Ovary (tissue), 9 donors: Measurements from ENCODE around the gene TMEM214. TPM values are rescaled to one million over a fixed set of nuclear protein-coding genes. Genes with fewer than 3 reads are reported as not detected.
A peak's percentile ranks its signal among the peaks of the same experiment; 100 is the strongest.

ENCODE experiments used
- DNase-seq, 5 donors: peaks; one replicate each; pipeline ENCODE4 v3.0.0-alpha.2; 2019 to 2020
- H3K27ac ChIP-seq, 2 donors: fragments of 200-600 bp; one replicate each; pipeline versions ENCODE4 v1.5.1 to v1.8.0; 2019 to 2022
- H3K27me3 ChIP-seq: fragments of 200-600 bp; one replicate; pipeline ENCODE4 v1.8.0; 2022
- H3K36me3 ChIP-seq: fragments of 200-600 bp; sonication (generic); one replicate; pipeline ENCODE4 v1.5.1; 2019
- H3K4me1 ChIP-seq: one replicate; pipeline ENCODE4 v1.8.1; 2013; ENCODE audit warnings: mild to moderate bottlenecking, moderate library complexity; ENCODE audit not compliant: insufficient read depth
- H3K4me3 ChIP-seq: fragments of 200-600 bp; sonication (generic); one replicate; pipeline ENCODE4 v1.5.1; 2017
- H3K9me3 ChIP-seq, 2 donors: fragments of 200-600 bp in 1 of 2; sonication (generic) in 1 of 2; one replicate each; pipeline versions ENCODE4 v1.5.1 to v1.8.1; 2013 to 2019; ENCODE audit warnings: mild to moderate bottlenecking in 1 of 2, moderate library complexity in 1 of 2
- CTCF ChIP-seq, 3 donors: fragments of 450-650 bp in 2 of 3; fragments of 200-600 bp in 1 of 3; IDR thresholded peaks; one replicate each; pipeline versions ENCODE4 v1.5.1 to v1.8.0; 2016 to 2022; ENCODE audit warnings: antibody characterized with exemption in 3 of 3, mild to moderate bottlenecking in 1 of 3
- EP300 ChIP-seq: sonication (generic); formaldehyde crosslinking; IDR thresholded peaks from one replicate; pipeline ENCODE4 v1.6.1; 2017; ENCODE audit warnings: antibody characterized with exemption
- POLR2A ChIP-seq: fragments of 450-650 bp; IDR thresholded peaks from one replicate; pipeline ENCODE4 v1.6.1; 2017; ENCODE audit warnings: antibody characterized with exemption, mild to moderate bottlenecking, moderate library complexity
- WGBS, 3 donors: extraction: QIAGEN DNeasy Blood & Tissue Kit in 1 of 3; methylation state at CpG; one replicate each; pipeline versions ENCODE4 v1.1.5 to v1.1.7; 2013 to 2017; 5-methylcytosine and 5-hydroxymethylcytosine counted together
- intact Hi-C, 4 donors: fragments of 100-400 bp; cut with DNase I; formaldehyde crosslinking; loops; one replicate each; pipeline versions ENCODE4 v1.11.0 to v1.15.1; 2022 to 2023
- polyA plus RNA-seq, 2 donors: library from polyadenylated mRNA; stranded (reverse); fragments of 200-250 nt in 1 of 2; fragments of 350-450 nt in 1 of 2; fragmentation: Illumina TruSeq in 1 of 2; extraction: RNeasy Lipid Tissue Mini Kit (QIAGEN cat#74804) in 1 of 2; gene quantifications; one replicate each; pipeline ENCODE4 v1.2.3, GENCODE V29; 2013 to 2014
- total RNA-seq, 7 donors: library from RNA; depleted of rRNA in 2 of 7; stranded (reverse); fragments of >200 nt in 2 of 7; fragmentation: NEBNext Ultra II Directional in 3 of 7; extraction: Animal tissue kit (Norgen Biotek cat#: 25700) in 3 of 7; gene quantifications; one replicate each; pipeline versions ENCODE4 v1.1.0 to v1.2.4, GENCODE V29; 2016 to 2023
- donor health status: DM: no; HTN: no; CAD: no; lungs with moderate emphysema.
- donor health status: DM: no; HTN: no; CAD: no.
- donor health status: Bipolar disorder and iron deficiency.
- donor health status: DM: yes; HTN: yes; CAD: no.
- donor health status: DM: no; HTN: no; CAD: no.
- donor health status: DM: yes; HTN: yes; CAD: no.

The TMEM214 gene
- total and polyA plus RNA-seq, 9 donors: 26.5 to 101 (median 67.1) TPM

DNA sequence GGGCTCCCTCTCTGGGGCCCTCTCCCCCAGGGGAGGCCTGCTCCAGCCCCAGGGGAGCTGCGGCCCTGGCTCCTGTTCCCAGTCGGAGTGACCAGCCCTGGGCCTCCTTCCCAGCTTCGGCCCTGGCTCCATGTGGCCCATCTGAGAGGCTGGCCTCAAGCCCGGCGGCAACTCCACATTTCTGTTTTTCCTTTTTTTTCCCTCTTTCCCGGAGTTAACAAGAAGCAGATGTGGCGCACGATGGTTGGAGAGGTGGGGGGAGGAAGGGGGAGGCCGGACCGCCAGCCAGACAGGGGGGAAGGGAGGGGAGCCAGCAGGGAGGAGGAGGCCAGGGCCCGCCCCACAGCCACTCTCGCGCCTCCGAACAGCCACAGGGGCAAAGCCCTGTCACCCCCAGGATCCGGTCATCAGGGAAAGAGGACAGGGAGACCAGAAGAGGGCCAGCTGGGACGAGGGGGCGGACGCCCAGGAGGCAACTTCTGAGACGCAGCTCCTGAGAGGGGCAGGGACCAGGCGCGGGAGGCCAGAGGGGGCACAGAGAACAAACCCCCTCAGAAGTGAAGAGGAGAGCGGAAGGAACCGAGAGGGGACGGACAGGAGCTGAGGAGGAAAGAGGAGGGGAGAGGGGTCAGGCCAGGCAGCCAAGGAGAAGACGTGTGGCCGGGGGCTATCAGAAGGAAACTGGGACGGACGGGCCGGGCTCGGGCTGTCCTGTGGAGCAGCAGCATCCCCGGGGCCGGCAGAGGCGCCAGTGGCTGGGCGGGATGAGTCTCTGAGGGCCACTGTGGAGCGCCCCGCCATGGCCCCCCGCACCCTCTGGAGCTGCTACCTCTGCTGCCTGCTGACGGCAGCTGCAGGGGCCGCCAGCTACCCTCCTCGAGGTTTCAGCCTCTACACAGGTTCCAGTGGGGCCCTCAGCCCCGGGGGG, 45.8 kb downstream of the TMEM214 start, which contains the start of gene EMILIN1:
EMILIN1 (plus strand) TSS at position 349 of the 928 bp plus-strand sequence; CDS start at position 800, 451 bp downstream.
- Histone ChIP-seq H3K27me3 (no peaks in the 10 kb centered on the region), H3K27ac (peak within 1 kb of the TSS; percentile 48 to 98), H3K4me1 (peaks cover 27% of the 10 kb centered on the region), H3K36me3 (no peaks in the 10 kb centered on the region), H3K9me3 (no peaks in the 10 kb centered on the region), H3K4me3 (peak within 1 kb of the TSS; percentile 59)
- 1 to 6% (median 2%) methylated on average over 39 to 41 of the region's 41 CpGs for WGBS, 3 donors
- DNase-seq: peak; percentile 92 to 96 (median 95)
- no peak for TF ChIP-seq CTCF (IDR thresholded peaks at IDR 0.05)
- no peak for TF ChIP-seq EP300
- peak; percentile 63 for TF ChIP-seq POLR2A
- intact Hi-C loops: no loop called here

DNA sequence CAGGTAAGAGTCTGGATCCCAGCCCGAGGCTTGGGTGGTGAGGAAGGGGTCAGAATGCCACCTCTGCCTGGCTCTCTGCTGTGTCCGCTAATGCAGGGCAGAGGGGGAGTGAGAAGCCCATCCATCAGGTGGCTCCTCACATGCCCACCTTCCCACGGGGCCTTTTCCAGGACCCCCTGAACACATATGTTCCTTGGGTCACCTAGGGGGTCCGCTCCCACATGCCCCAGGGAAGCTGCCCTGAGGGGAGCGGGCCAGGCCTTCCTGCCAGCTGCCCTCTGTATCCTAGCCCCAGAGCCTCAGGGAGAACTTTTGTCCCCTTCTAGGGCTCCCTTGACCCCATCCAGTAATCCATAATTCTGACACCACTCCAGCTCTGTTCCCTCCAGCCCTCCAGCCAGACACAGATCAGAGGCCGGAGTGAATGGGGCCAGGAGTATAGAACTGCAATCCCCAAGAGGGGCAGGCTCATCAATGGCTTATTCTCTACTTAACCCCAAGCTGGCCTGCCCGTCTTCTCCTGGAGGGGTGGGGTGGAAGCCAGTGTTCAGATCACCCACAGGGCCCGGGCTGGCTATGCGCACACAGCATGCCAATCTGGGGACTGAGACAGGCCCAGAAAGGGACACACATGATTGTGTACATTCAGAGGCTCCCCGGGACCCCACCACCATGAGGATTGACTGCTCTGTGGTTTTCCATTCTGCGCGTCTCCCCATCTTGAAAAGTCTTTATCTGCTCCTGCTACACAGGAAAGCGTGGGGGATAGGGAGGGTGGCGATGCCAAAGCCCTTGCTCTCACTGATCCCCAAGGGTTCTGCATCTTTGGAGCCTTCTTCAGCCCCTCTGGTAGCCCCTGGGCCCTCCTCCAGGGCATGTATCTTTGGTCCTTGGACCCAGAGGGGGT, 46.7 kb downstream of the TMEM214 start:
- WGBS, 3 donors: 5 to 14% (median 8%) methylated on average over 14 of the region's 14 CpGs
- TF ChIP-seq POLR2A (no peak), CTCF (IDR thresholded peaks at IDR 0.05) (no peak), EP300 (no peak)
- intact Hi-C loops: loop anchor here (10.0 kb wide), 2 partner anchors 45 to 105 kb away; partner anchors contain the start of genes MAPRE3 (in 2 of the 4) and TMEM214 (in 2 of the 4)
- no peaks in the 10 kb centered on the region for H3K36me3 ChIP-seq
- peak in 3 of 5 donors; percentile 39 to 66 (median 47) for DNase-seq
- no peaks in the 10 kb centered on the region for H3K9me3 ChIP-seq
- H3K27me3 ChIP-seq: no peaks in the 10 kb centered on the region
- H3K4me3 ChIP-seq: peak overlapping the region; percentile 59
- H3K4me1 ChIP-seq: peaks cover 22% of the 10 kb centered on the region
- H3K27ac ChIP-seq: peak overlapping the region; percentile 48 to 98

DNA sequence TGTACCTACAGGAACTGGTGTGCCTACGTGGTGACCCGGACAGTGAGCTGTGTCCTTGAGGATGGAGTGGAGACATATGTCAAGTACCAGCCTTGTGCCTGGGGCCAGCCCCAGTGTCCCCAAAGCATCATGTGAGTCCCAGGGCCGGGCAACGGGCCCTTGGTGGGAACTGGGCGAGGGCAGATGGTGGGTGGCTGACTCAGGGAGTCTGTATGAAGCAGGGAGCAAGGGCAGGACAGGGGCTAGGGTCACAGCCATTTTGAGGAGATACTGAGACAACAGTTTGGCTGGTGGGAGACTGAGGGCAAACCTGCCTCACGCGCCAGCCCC, 47.3 kb downstream of the TMEM214 start:
- Histone ChIP-seq H3K4me1 (peaks cover 18% of the 10 kb centered on the region), H3K27ac (peak overlapping the region; percentile 48 to 98), H3K9me3 (no peaks in the 10 kb centered on the region), H3K36me3 (no peaks in the 10 kb centered on the region), H3K27me3 (no peaks in the 10 kb centered on the region), H3K4me3 (peak overlapping the region; percentile 59)
- WGBS, 3 donors: 9 to 13% (median 11%) methylated on average over 7 of the region's 7 CpGs
- DNase-seq: peak in 1 of 5 donors; percentile 54
- TF ChIP-seq CTCF (IDR thresholded peaks at IDR 0.05) (no peak), POLR2A (no peak), EP300 (no peak)
- intact Hi-C loops: loop anchor here (10.0 kb wide), 2 partner anchors 45 to 105 kb away; partner anchors contain the start of genes MAPRE3 (in 2 of the 4) and TMEM214 (in 2 of the 4)

DNA sequence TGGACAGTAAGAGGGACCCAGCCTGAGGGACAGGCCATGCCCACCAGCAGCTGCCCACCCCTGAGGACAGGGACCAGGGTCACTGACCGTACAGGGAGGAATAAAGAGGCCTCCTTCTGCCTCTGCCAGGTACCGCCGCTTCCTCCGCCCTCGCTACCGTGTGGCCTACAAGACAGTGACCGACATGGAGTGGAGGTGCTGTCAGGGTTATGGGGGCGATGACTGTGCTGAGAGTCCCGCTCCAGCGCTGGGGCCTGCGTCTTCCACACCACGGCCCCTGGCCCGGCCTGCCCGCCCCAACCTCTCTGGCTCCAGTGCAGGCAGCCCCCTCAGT, 47.8 kb downstream of the TMEM214 start:
- intact Hi-C loops: loop anchor here (10.0 kb wide), 2 partner anchors 46 to 106 kb away; partner anchors contain the start of genes MAPRE3 (in 2 of the 4) and TMEM214 (in 2 of the 4)
- Histone ChIP-seq H3K9me3 (no peaks in the 10 kb centered on the region), H3K27ac (peak overlapping the region; percentile 48 to 98), H3K36me3 (no peaks in the 10 kb centered on the region), H3K4me3 (peak overlapping the region; percentile 59), H3K27me3 (no peaks in the 10 kb centered on the region), H3K4me1 (peaks cover 17% of the 10 kb centered on the region)
- TF ChIP-seq CTCF (IDR thresholded peaks at IDR 0.05) (no peak), EP300 (no peak), POLR2A (no peak)
- 15 to 25% (median 23%) methylated on average over 13 to 14 of the region's 14 CpGs for WGBS, 3 donors
- peak in 1 of 5 donors; percentile 50 for DNase-seq
